Aorta (tissue), 5 donors: Measurements from ENCODE around the gene LRP10. TPM values are rescaled to one million over a fixed set of nuclear protein-coding genes. Genes with fewer than 3 reads are reported as not detected.

Source experiments
- ATAC-seq: fragments of 200-7000 bp; cut with Tn5 transposase; one replicate; pipeline ENCODE4 v1.9.1; 2022; ENCODE audit warnings: moderate library complexity; ENCODE audit not compliant: low FRiP score
- DNase-seq, 2 donors: peaks; one replicate each; pipeline ENCODE4 v3.0.0-alpha.2; 2020
- H3K27ac ChIP-seq, 2 donors: one replicate each; pipeline ENCODE4 v1.5.1; 2013; ENCODE audit warnings: low read length in 2 of 2, mild to moderate bottlenecking in 2 of 2, moderate library complexity in 2 of 2, control low read depth in 1 of 2, inconsistent platforms in 1 of 2, low read depth in 1 of 2
- H3K27me3 ChIP-seq, 2 donors: one replicate each; pipeline ENCODE4 v1.6.1; 2013; ENCODE audit warnings: control low read depth in 1 of 2, low read length in 1 of 2, mild to moderate bottlenecking in 1 of 2, moderate library complexity in 1 of 2; ENCODE audit not compliant: insufficient read depth in 2 of 2, control insufficient read depth in 1 of 2
- H3K36me3 ChIP-seq, 2 donors: one replicate each; pipeline ENCODE4 v1.6.1; 2013; ENCODE audit warnings: control low read depth in 1 of 2, low read length in 1 of 2, mild to moderate bottlenecking in 1 of 2; ENCODE audit not compliant: insufficient read depth in 2 of 2, control insufficient read depth in 1 of 2
- H3K4me1 ChIP-seq, 2 donors: one replicate each; pipeline ENCODE4 v1.6.1; 2013; ENCODE audit warnings: low read length in 2 of 2, control low read depth in 1 of 2, mild to moderate bottlenecking in 1 of 2, moderate library complexity in 1 of 2; ENCODE audit not compliant: insufficient read depth in 2 of 2, control insufficient read depth in 1 of 2
- H3K4me3 ChIP-seq, 2 donors: one replicate each; pipeline ENCODE4 v1.5.1; 2013; ENCODE audit warnings: low read length in 2 of 2, control low read depth in 1 of 2, mild to moderate bottlenecking in 1 of 2
- H3K9me3 ChIP-seq: one replicate; pipeline ENCODE4 v1.6.1; 2013; ENCODE audit warnings: mild to moderate bottlenecking, low read length; ENCODE audit not compliant: control insufficient read depth
- WGBS, 2 donors: extraction: QIAGEN DNeasy Blood & Tissue Kit; methylation state at CpG; one replicate each; pipeline ENCODE4 v1.1.7; 2013; 5-methylcytosine and 5-hydroxymethylcytosine counted together
- intact Hi-C, 2 donors: fragments of 100-400 bp; cut with DNase I; formaldehyde crosslinking; loops; one replicate each; pipeline versions ENCODE4 v1.14.2 to v1.15.0; 2022
- polyA plus RNA-seq, 2 donors: library from polyadenylated mRNA; stranded (reverse); fragments of 200-250 nt; gene quantifications; one replicate each; pipeline ENCODE4 v1.2.3, GENCODE V29; 2013
- total RNA-seq, 2 donors: library from RNA; stranded (reverse); fragmentation: NEBNext Ultra II Directional; extraction: Animal tissue kit (Norgen Biotek cat#: 25700); gene quantifications; one replicate each; pipeline ENCODE4 v1.2.1, GENCODE V29; 2021
- donor health status: healthy with polysubstance abuse.
- donor health status: Bipolar disorder and iron deficiency.
- donor health status: DM: no; HTN: no; CAD: no.
- donor health status: DM: no; HTN: no; CAD: no.
- donor health status: DM: yes; HTN: yes; CAD: no.

LRP10 gene
- total and polyA plus RNA-seq, 4 donors: 53.0 to 187 (median 147) TPM

DNA sequence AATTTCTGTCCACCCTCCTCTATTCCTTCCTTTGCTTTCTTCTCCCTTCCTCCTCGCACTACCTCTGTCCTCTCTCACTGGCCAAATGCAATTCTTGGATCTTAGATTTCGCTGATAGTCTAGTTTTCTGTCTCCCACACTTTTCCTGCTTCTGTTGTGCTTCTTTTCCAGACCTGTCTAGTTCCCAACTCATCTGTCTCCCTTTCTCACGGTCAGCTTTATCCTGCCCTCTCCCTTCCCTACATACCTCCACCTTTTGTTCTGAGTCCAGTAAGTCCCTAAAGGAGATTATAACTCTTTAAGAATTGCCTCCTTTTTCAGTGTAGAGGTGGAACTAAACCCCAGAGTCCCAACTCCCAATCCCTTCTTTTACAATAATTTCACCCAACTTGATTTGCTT lies 36.0 kb upstream of the LRP10 start:
- Histone ChIP-seq H3K4me3 (no peak overlapping the region), H3K27me3 (no peaks in the 10 kb centered on the region), H3K9me3 (no peaks in the 10 kb centered on the region), H3K4me1 (no peaks in the 10 kb centered on the region), H3K36me3 (no peaks in the 10 kb centered on the region), H3K27ac (peak overlapping the region in 1 of 2 donors; percentile 6)
- intact Hi-C loops: loop anchor here in 1 of 2 donors (10.0 kb wide), 1 partner anchor 69 kb away; no protein-coding TSS in a partner anchor
- no peak for ATAC-seq
- DNase-seq: no peak
- 73 to 81% methylated on average over 3 of the region's 3 CpGs for WGBS, 2 donors

DNA sequence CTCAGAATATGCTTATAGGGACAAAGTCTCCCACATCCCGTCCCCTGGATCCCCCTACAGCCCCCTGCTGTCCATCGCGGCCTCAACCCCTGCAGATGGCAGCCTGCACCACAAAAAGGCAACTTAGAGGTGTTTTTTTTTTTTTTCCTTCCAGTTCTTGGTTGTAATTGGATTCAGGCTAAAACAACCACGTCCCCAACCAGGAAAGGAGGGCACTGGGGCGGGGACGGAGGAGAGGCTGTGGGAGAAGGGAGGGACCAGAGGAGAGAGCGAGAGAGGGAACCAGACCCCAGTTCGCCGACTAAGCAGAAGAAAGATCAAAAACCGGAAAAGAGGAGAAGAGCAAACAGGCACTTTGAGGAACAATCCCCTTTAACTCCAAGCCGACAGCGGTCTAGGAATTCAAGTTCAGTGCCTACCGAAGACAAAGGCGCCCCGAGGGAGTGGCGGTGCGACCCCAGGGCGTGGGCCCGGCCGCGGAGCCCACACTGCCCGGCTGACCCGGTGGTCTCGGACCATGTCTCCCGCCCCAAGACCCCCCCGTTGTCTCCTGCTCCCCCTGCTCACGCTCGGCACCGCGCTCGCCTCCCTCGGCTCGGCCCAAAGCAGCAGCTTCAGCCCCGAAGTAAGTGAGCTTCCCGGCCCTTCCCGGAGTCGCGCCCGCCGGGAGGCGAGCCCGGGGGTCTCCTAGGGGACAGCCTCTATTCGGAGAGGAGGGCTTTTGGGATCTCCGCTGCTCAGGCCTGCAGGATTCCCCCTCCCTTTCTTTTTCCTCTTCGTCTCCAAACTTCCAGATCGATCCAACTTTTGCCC lies 35.0 kb upstream of the LRP10 start, which contains the start of gene MMP14:
TSS of gene MMP14 (plus strand) at position 285 of the 813 bp plus-strand sequence. CDS start at position 518, 233 bp downstream.
- DNase-seq (peak; percentile 90 to 93), ATAC-seq (peak; percentile 90)
- peak within 1 kb of the TSS; percentile 88 to 92 for H3K4me3 ChIP-seq
- WGBS, 2 donors: 0 to 1% methylated on average over 45 to 46 of the region's 46 CpGs
- no peaks in the 10 kb centered on the region for H3K9me3 ChIP-seq
- no peaks in the 10 kb centered on the region for H3K4me1 ChIP-seq
- intact Hi-C loops: loop anchor here (1.0 to 10.0 kb wide), 3 partner anchors 15 to 68 kb away; no protein-coding TSS in a partner anchor
- peak within 1 kb of the TSS; percentile 83 to 99 for H3K27ac ChIP-seq
- H3K27me3 ChIP-seq: no peaks in the 10 kb centered on the region
- no peaks in the 10 kb centered on the region for H3K36me3 ChIP-seq

DNA sequence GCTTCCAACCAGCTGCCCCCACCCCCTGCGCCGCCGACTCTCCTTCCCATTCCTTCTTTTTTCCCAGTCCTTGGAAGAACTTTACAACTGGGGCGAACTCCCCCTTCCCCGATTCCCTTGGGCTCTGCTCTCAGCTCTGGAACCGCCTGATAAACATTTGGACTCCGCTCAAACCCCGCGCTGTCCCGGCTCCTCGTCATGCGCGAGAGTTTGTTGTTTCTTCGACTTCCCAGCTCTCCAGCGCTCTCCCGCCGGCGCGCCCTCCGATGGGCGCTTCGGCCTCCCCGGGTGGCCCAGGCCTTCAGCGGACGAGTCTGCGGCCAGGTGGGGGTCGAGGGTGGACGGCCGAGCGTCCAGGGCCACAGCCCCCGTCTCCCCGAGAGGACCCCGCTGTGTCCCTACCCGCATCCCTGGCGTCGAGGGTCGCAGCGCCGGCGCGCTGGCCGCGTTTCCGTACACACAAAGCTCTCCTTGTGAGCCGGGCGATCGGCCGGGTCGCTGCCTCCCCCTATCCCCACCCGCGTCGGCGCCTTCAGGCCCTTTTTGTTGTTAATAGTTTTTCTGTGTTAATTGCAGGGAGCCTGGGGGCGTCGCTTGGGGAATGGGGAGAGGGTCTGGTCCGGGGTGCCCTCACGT lies 34.3 kb upstream of the LRP10 start:
- no peaks in the 10 kb centered on the region for H3K9me3 ChIP-seq
- H3K27ac ChIP-seq: peak overlapping the region; percentile 83 to 99
- H3K4me1 ChIP-seq: no peaks in the 10 kb centered on the region
- peak overlapping the region; percentile 88 to 92 for H3K4me3 ChIP-seq
- 0 to 1% methylated on average over 57 of the region's 57 CpGs for WGBS, 2 donors
- ATAC-seq (peak; percentile 66), DNase-seq (peak; percentile 78 to 89)
- H3K27me3 ChIP-seq: no peaks in the 10 kb centered on the region
- peaks cover 0 to under 1% of the 10 kb centered on the region in 2 donors for H3K36me3 ChIP-seq
- intact Hi-C loops: loop anchor here (1.0 to 10.0 kb wide), 3 partner anchors 14 to 68 kb away; no protein-coding TSS in a partner anchor

DNA sequence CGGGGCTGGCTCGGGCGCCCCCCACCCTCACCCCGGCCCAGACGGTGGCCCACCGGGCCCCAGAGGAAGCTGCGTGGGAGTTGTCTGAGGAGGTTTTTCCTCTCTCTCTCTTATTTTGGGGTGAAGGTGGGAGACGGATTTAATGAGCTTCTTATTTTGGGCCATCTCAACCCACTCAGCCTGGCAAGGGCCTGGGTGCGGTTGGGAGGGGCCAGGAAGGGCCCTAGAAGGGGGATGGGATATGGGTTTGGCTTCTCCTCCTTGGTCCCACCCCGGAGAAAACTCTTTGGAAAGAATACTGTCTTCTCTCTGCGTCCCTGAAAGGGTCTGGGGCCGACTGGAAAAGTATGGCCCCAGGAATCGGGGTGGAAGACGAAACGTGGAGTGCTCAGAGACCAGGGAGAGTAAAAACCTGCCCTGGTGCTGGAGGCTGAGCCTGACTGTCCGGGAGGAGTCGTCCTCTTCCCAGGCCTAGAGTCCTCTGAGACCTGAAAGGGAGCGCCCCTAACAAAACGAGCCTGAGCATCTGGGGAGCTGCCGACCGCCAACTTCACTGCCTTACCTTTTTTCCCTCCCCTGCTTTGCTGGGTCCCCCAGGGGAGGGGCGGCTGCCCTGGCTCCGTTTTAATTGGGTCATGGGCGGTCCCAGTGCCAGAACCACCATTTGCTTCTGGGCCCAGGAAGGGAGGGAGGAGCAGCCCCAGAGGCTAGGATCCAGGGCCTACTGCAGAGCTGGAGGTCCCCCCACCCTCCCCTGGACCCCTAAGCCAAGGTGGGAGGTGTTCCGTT lies 33.6 kb upstream of the LRP10 start:
- intact Hi-C loops: loop anchor here (1.0 to 10.0 kb wide), 3 partner anchors 13 to 67 kb away; no protein-coding TSS in a partner anchor
- WGBS, 2 donors: 2 to 4% methylated on average over 24 to 25 of the region's 25 CpGs
- no peaks in the 10 kb centered on the region for H3K9me3 ChIP-seq

DNA sequence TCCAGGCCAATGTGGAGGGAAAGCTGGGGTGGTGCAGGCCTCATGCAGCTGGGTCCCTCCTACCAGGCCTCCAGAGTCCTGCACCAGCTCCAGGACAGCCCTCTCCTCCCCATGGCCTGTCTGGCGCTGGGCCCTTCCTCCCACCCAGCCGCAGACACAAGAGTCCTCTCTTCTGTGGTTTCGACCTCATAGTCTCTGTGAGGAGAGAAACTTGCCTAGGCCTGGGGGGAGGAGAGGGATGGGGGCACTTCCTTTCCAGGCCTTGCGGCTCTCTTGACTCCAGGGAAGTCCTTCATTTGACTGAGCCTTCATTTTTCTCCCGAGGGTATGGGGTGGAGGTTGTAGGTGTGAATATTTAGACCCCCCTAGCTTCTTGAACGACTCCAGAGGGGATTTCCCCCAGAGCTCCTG lies 32.9 kb upstream of the LRP10 start:
- Histone ChIP-seq H3K27ac (peak overlapping the region in 1 of 2 donors; percentile 62), H3K27me3 (no peaks in the 10 kb centered on the region), H3K4me1 (no peaks in the 10 kb centered on the region), H3K4me3 (peak overlapping the region; percentile 5 to 29), H3K36me3 (peaks cover 0 to 5% of the 10 kb centered on the region in 2 donors), H3K9me3 (no peaks in the 10 kb centered on the region)
- intact Hi-C loops: loop anchor here in 1 of 2 donors (10.0 kb wide), 1 partner anchor 66 kb away; no protein-coding TSS in a partner anchor
- ATAC-seq (peak; percentile 12), DNase-seq (peak; percentile 65 to 68)
- 3 to 7% methylated on average over 6 of the region's 6 CpGs for WGBS, 2 donors

More for the DNA sequence above, 33.6 kb upstream of the LRP10 start:
- DNase-seq: peak; percentile 79 to 89
- Histone ChIP-seq H3K27me3 (no peaks in the 10 kb centered on the region), H3K36me3 (peaks cover 0 to 3% of the 10 kb centered on the region in 2 donors), H3K4me3 (peak overlapping the region; percentile 88 to 92), H3K27ac (peak overlapping the region; percentile 83 to 99), H3K4me1 (no peaks in the 10 kb centered on the region)
- ATAC-seq: peak; percentile 67

DNA sequence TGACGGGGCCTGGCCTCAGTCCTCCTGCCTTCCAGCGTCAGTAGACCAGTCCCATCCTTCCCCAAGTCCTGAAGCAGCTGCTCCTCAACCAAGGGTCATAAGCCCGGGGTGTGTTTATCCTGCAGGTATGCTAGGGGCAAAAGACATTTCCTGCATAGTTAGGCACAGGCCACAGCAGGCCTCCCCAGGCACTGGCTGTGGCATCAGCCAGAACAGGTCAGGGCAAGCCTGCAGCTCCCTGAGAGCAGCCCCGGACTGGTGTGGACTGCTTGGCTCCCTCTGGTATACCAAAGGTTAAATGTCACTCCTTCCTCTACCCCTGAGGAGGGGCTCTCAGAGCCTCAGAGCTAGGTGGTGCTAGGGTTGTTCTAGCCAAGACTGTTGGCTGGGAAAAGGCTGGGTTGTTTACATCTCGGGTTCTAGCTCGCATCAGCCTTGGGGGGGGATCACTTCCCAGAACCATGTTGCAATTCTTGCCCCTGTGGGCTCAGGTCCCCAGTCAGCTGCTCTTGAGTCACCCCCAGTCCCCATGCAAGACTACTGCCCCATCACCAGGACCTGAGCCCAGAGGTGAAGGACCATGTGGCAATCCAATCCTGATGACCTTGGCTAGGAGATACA lies 32.3 kb upstream of the LRP10 start:
- DNase-seq (peak in 1 of 2 donors; percentile 56), ATAC-seq (no peak)
- Histone ChIP-seq H3K27ac (peak overlapping the region in 1 of 2 donors; percentile 62), H3K4me3 (peak overlapping the region in 1 of 2 donors; percentile 5), H3K27me3 (no peaks in the 10 kb centered on the region), H3K36me3 (peaks cover 0 to 7% of the 10 kb centered on the region in 2 donors), H3K9me3 (no peaks in the 10 kb centered on the region), H3K4me1 (no peaks in the 10 kb centered on the region)
- WGBS, 2 donors: 18 to 20% methylated on average over 6 of the region's 6 CpGs
- intact Hi-C loops: loop anchor here in 1 of 2 donors (10.0 kb wide), 1 partner anchor 66 kb away; no protein-coding TSS in a partner anchor

DNA sequence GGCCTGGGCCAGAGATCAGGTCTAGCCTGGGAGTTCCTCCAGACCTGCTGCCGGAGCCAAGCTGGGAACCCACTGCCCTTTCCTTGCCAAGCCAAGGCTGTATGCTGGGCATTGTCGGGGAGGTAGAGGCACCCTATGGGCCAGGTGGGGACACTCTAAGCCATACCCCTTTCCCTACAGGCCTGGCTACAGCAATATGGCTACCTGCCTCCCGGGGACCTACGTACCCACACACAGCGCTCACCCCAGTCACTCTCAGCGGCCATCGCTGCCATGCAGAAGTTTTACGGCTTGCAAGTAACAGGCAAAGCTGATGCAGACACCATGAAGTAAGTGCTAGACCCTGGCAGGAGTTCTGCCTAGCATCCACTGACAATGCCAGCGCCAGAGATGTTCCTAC lies 30.2 kb upstream of the LRP10 start:
- Histone ChIP-seq H3K4me1 (no peaks in the 10 kb centered on the region), H3K4me3 (no peak overlapping the region), H3K9me3 (no peaks in the 10 kb centered on the region), H3K27ac (no peak overlapping the region), H3K36me3 (peaks cover 0 to 17% of the 10 kb centered on the region in 2 donors), H3K27me3 (no peaks in the 10 kb centered on the region)
- peak in 1 of 2 donors; percentile 67 for DNase-seq
- no peak for ATAC-seq
- intact Hi-C loops: no loop called here
- 78 to 81% methylated on average over 9 of the region's 9 CpGs for WGBS, 2 donors
